GM12875 (cell line): ENCODE results near the gene KLHL30.

Experiments used
- H3K4me3 ChIP-seq: one replicate; pipeline ENCODE4 v1.5.1; 2011; ENCODE audit warnings: low read depth, low read length, control low read depth
- CTCF ChIP-seq: IDR thresholded peaks from 2 replicates; pipeline ENCODE4 v1.5.1; 2011; ENCODE audit warnings: low read depth, mild to moderate bottlenecking, control low read depth, inconsistent platforms, low read length, moderate library complexity, borderline replicate concordance; ENCODE audit not compliant: insufficient read depth

KLHL30 gene

GRCh38 chr2:238123991-238124470 lies 14.4 kb upstream of the KLHL30 start:
- no peak for TF ChIP-seq CTCF
- H3K4me3 ChIP-seq: no peak overlapping the region

GRCh38 chr2:238124488-238125126 lies 13.9 kb upstream of the KLHL30 start:
- no peak for TF ChIP-seq CTCF
- H3K4me3 ChIP-seq: no peak overlapping the region

GRCh38 chr2:238125127-238125885 lies 13.2 kb upstream of the KLHL30 start:
- no peak overlapping the region for H3K4me3 ChIP-seq
- TF ChIP-seq CTCF: no peak

- no peak overlapping the region for H3K4me3 ChIP-seq
- no peak for TF ChIP-seq CTCF
Measured at GRCh38 chr2:238126338-238126737, 12.1 kb upstream of the KLHL30 start.

GRCh38 chr2:238126775-238127164 lies 11.7 kb upstream of the KLHL30 start:
- TF ChIP-seq CTCF: no peak

GRCh38 chr2:238127165-238128060 lies 11.1 kb upstream of the KLHL30 start:
- TF ChIP-seq CTCF: no peak
- no peak overlapping the region for H3K4me3 ChIP-seq

More at GRCh38 chr2:238126775-238127164, 11.7 kb upstream of the KLHL30 start:
- no peak overlapping the region for H3K4me3 ChIP-seq
